Left hindlimb (tissue), 1 donor: ENCODE data around the gene PSG11.
"Not testable (repeated sequence)": the region's sequence is repeated elsewhere in the genome, so short reads cannot be mapped to it uniquely, and the experiment has no call there.

Source experiments
- DNase-seq: peaks from one replicate; pipeline ENCODE4 v3.0.0-alpha.2; 2018

PSG11 gene

GRCh38 chr19:43026369-43026768 lies at the start of gene PSG11:
Gene PSG11 (minus strand): TSS chr19:43026469. CDS start chr19:43026372, 97 bp downstream.
- DNase-seq: not testable (repeated sequence)

GRCh38 chr19:43062418-43062817 lies 36.1 kb upstream of the PSG11 start:
- DNase-seq: not testable (repeated sequence)

GRCh38 chr19:43061326-43061725 lies 35.1 kb upstream of the PSG11 start:
- not testable (repeated sequence) for DNase-seq

GRCh38 chr19:43060254-43060653 lies 34.0 kb upstream of the PSG11 start:
- DNase-seq: not testable (repeated sequence)

GRCh38 chr19:43059482-43059881 lies 33.2 kb upstream of the PSG11 start:
- not testable (repeated sequence) for DNase-seq

GRCh38 chr19:43058440-43058839 lies 32.2 kb upstream of the PSG11 start:
- not testable (repeated sequence) for DNase-seq

GRCh38 chr19:43047966-43048365 lies 21.7 kb upstream of the PSG11 start:
- DNase-seq: not testable (repeated sequence)

- not testable (repeated sequence) for DNase-seq
Observed at GRCh38 chr19:43046578-43046977, 20.3 kb upstream of the PSG11 start.

GRCh38 chr19:43043492-43044180 lies 17.4 kb upstream of the PSG11 start:
- not testable (repeated sequence) for DNase-seq

- not testable (repeated sequence) for DNase-seq
Observed at GRCh38 chr19:43031645-43032044, 5.4 kb upstream of the PSG11 start.

- no peak for DNase-seq
Observed at GRCh38 chr19:43028866-43029265, 2.6 kb upstream of the PSG11 start.

GRCh38 chr19:43027985-43028384 lies 1.7 kb upstream of the PSG11 start:
- DNase-seq: not testable (repeated sequence)

- not testable (repeated sequence) for DNase-seq
Observed at GRCh38 chr19:43027061-43027460, 792 bp upstream of the PSG11 start.

- not testable (repeated sequence) for DNase-seq
Observed at GRCh38 chr19:43022098-43022497, 4.2 kb downstream of the PSG11 start.

- DNase-seq: not testable (repeated sequence)
Observed at GRCh38 chr19:43021629-43022028, 4.6 kb downstream of the PSG11 start.

GRCh38 chr19:43019588-43019987 lies 6.7 kb downstream of the PSG11 start:
- not testable (repeated sequence) for DNase-seq

GRCh38 chr19:43005841-43006240 lies 20.4 kb downstream of the PSG11 start:
- DNase-seq: not testable (repeated sequence)

GRCh38 chr19:43004846-43005245 lies 21.4 kb downstream of the PSG11 start:
- not testable (repeated sequence) for DNase-seq

- DNase-seq: not testable (repeated sequence)
Observed at GRCh38 chr19:43003634-43004033, 22.6 kb downstream of the PSG11 start.

GRCh38 chr19:43002948-43003347 lies 23.3 kb downstream of the PSG11 start:
- not testable (repeated sequence) for DNase-seq

GRCh38 chr19:42996161-42996560 lies 30.1 kb downstream of the PSG11 start:
- DNase-seq: not testable (repeated sequence)

- not testable (repeated sequence) for DNase-seq
Observed at GRCh38 chr19:42992029-42992604, 34.2 kb downstream of the PSG11 start.

- DNase-seq: no peak
Observed at GRCh38 chr19:42989851-42990250, 36.4 kb downstream of the PSG11 start.

GRCh38 chr19:42989186-42989585 lies 37.1 kb downstream of the PSG11 start:
- DNase-seq: not testable (repeated sequence)
